OCI-LY7 (cell line): ENCODE data around the gene SLC9A3.

Experiments
- CTCF ChIP-seq: fragments of 200-600 bp; sonication (generic); conservative IDR thresholded peaks from 2 replicates; pipeline ENCODE4 v1.5.1; 2014; ENCODE audit warnings: mild to moderate bottlenecking, antibody characterized with exemption, low read length, moderate library complexity, mixed read lengths
- EZH2phosphoT487 ChIP-seq: fragments of 200-600 bp; sonication (generic); IDR thresholded peaks from 2 replicates; pipeline ENCODE4 v1.6.1; 2018; ENCODE audit warnings: low read depth, borderline replicate concordance, mild to moderate bottlenecking, mixed run types, antibody characterized with exemption, low read length, moderate library complexity, mixed read lengths

GRCh38 chr5:483434-484140 is 40.7 kb downstream of the SLC9A3 start:
- TF ChIP-seq CTCF: no peak
- no peak for TF ChIP-seq EZH2phosphoT487
